Measurements from ENCODE around the gene HRAS. TPM values are rescaled to one million over a fixed set of nuclear protein-coding genes. Genes with fewer than 3 reads are reported as not detected.
A peak's percentile ranks its signal among the peaks of the same experiment; 100 is the strongest.

The HRAS gene
- total RNA-seq, 1 experiment from 2014 or later: 69.0 TPM

GRCh38 chr11:506995-507726 lies 28.2 kb downstream of the HRAS start, which contains the start of gene RNH1:
TSS of gene RNH1 (minus strand) at chr11:507242. CDS start at chr11:502162, 5,080 bp downstream.
- CTCF ChIA-PET: interaction anchor here (0.8 to 1.0 kb wide), 3 partner anchors 59 to 300 kb away, joined by 3 to 4 read pairs (median 4); partner anchors contain the start of genes BET1L and RIC8A
- Mint-ChIP-seq H3K4me3 (ENCODE audit: unreplicated experiment) (peak within 1 kb of the TSS; percentile 96), H3K36me3 (ENCODE audit: insufficient read depth, unreplicated experiment) (peaks cover 45% of the 10 kb centered on the region), H3K4me1 (ENCODE audit: low read depth, unreplicated experiment) (no peaks in the 10 kb centered on the region), H3K27ac (ENCODE audit: unreplicated experiment) (peak within 1 kb of the TSS; percentile 100), H3K27me3 (ENCODE audit: insufficient read depth, unreplicated experiment) (no peaks in the 10 kb centered on the region), H3K9me3 (ENCODE audit: unreplicated experiment) (no peaks in the 10 kb centered on the region)
- BruUV-seq (replicated peaks): no TSS peak
- peak within 1 kb of the TSS; percentile 100 for H3K4me3 ChIP-seq (ENCODE audit: low read depth, low read length)
- TF ChIP-seq CTCF (IDR thresholded peaks at IDR 0.05; ENCODE audit: insufficient read depth in 1 of 2, low read depth in 1 of 2, low read length in 1 of 2, severe bottlenecking in 1 of 2, unreplicated experiment in 1 of 2): no peak
- POLR2A ChIA-PET: interaction anchor here (0.8 to 1.3 kb wide), 4 partner anchors 57 to 300 kb away, joined by 3 to 6 read pairs (median 6); partner anchors contain the start of genes BET1L, PHRF1, PTDSS2 and RIC8A
- H3K36me3 ChIP-seq (ENCODE audit: control insufficient read depth, insufficient read depth, low read length): no peaks in the 10 kb centered on the region; the same call in none of the 2 replicates
- H3K9me3 ChIP-seq: no peaks in the 10 kb centered on the region
- DNase-seq: peak; percentile 96 to 97
- intact Hi-C loops (cut with micrococcal nuclease; ENCODE audit: unreplicated experiment): loop anchor here (1.0 to 5.0 kb wide), 3 partner anchors 30 to 90 kb away; partner anchors contain the start of genes LRRC56 and PTDSS2
- H3K27me3 ChIP-seq (replicated peaks; ENCODE audit: control insufficient read depth, insufficient read depth, low read length): no peaks in the 10 kb centered on the region
- peaks cover 7% of the 10 kb centered on the region for H3K4me1 ChIP-seq

GRCh38 chr11:506238-506994 lies 29.0 kb downstream of the HRAS start:
- no peaks in the 10 kb centered on the region for H3K27me3 ChIP-seq (replicated peaks; ENCODE audit: control insufficient read depth, insufficient read depth, low read length)
- H3K9me3 ChIP-seq: no peaks in the 10 kb centered on the region
- POLR2A ChIA-PET: interaction anchor here (0.6 to 1.3 kb wide), 6 partner anchors 30 to 299 kb away, joined by 3 to 7 read pairs (median 6); partner anchors contain the start of genes BET1L, PHRF1, PTDSS2 and RIC8A
- intact Hi-C loops (cut with micrococcal nuclease; ENCODE audit: unreplicated experiment): loop anchor here (1.0 to 5.0 kb wide), 3 partner anchors 30 to 89 kb away; partner anchors contain the start of genes LRRC56 and PTDSS2
- no peaks in the 10 kb centered on the region; the same call in none of the 2 replicates for H3K36me3 ChIP-seq (ENCODE audit: control insufficient read depth, insufficient read depth, low read length)
- H3K4me3 Mint-ChIP-seq (ENCODE audit: unreplicated experiment): peak overlapping the region; percentile 96
- H3K9me3 Mint-ChIP-seq (ENCODE audit: unreplicated experiment): no peaks in the 10 kb centered on the region
- no TSS peak for BruUV-seq (replicated peaks)
- H3K4me3 ChIP-seq (ENCODE audit: low read depth, low read length): peak overlapping the region; percentile 100
- DNase-seq: peak; percentile 98 to 99
- H3K36me3 Mint-ChIP-seq (ENCODE audit: insufficient read depth, unreplicated experiment): peaks cover 48% of the 10 kb centered on the region
- no peak for TF ChIP-seq CTCF (IDR thresholded peaks at IDR 0.05; ENCODE audit: insufficient read depth in 1 of 2, low read depth in 1 of 2, low read length in 1 of 2, severe bottlenecking in 1 of 2, unreplicated experiment in 1 of 2)
- CTCF ChIA-PET: interaction anchor here (0.8 to 1.0 kb wide), 4 partner anchors 57 to 299 kb away, joined by 3 to 4 read pairs (median 4); partner anchors contain the start of genes BET1L, PTDSS2 and RIC8A
- H3K4me1 Mint-ChIP-seq (ENCODE audit: low read depth, unreplicated experiment): no peaks in the 10 kb centered on the region
- peak overlapping the region; percentile 100 for H3K27ac Mint-ChIP-seq (ENCODE audit: unreplicated experiment)
- peaks cover 7% of the 10 kb centered on the region for H3K4me1 ChIP-seq
- H3K27me3 Mint-ChIP-seq (ENCODE audit: insufficient read depth, unreplicated experiment): no peaks in the 10 kb centered on the region

DNA sequence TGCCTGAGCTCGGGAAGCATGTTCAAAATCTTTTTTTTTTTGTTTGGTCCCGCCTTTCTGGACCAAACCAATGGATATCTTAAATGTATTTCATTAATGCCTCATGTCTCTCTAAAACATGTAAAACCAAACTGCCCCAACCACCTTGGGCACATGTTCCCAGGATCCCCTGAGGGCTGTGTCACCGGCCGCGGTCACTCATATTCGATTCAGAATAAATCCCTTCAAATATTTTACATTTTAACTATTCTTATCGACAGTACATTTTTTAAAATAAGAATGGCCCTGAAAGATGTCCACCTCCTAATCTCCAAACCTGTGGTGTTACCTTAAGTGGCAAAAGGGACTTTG lies 30.4 kb downstream of the HRAS start:
- Histone ChIP-seq H3K27me3 (replicated peaks; ENCODE audit: control insufficient read depth, insufficient read depth, low read length) (no peaks in the 10 kb centered on the region), H3K4me1 (peaks cover 7% of the 10 kb centered on the region), H3K36me3 (ENCODE audit: control insufficient read depth, insufficient read depth, low read length) (peaks cover 3% of the 10 kb centered on the region), H3K9me3 (no peaks in the 10 kb centered on the region), H3K4me3 (ENCODE audit: low read depth, low read length) (no peak overlapping the region)
- H3K9me3 Mint-ChIP-seq (ENCODE audit: unreplicated experiment): no peaks in the 10 kb centered on the region
- peak overlapping the region; percentile 96 for H3K4me3 Mint-ChIP-seq (ENCODE audit: unreplicated experiment)
- no peaks in the 10 kb centered on the region for H3K27me3 Mint-ChIP-seq (ENCODE audit: insufficient read depth, unreplicated experiment)
- intact Hi-C loops (cut with micrococcal nuclease; ENCODE audit: unreplicated experiment): loop anchor here (5.0 kb wide), 1 partner anchor 53 kb away; the partner anchor contains the start of gene PTDSS2
- H3K27ac Mint-ChIP-seq (ENCODE audit: unreplicated experiment): peak overlapping the region; percentile 100
- H3K36me3 Mint-ChIP-seq (ENCODE audit: insufficient read depth, unreplicated experiment): peaks cover 54% of the 10 kb centered on the region
- CTCF ChIA-PET: interaction anchor here (1.2 kb wide), 1 partner anchor 57 kb away, joined by 3 read pairs; no protein-coding TSS in a partner anchor
- no peaks in the 10 kb centered on the region for H3K4me1 Mint-ChIP-seq (ENCODE audit: low read depth, unreplicated experiment)
- POLR2A ChIA-PET: no interaction called here
- no peak for TF ChIP-seq CTCF (IDR thresholded peaks at IDR 0.05; ENCODE audit: insufficient read depth in 1 of 2, low read depth in 1 of 2, low read length in 1 of 2, severe bottlenecking in 1 of 2, unreplicated experiment in 1 of 2)
- BruUV-seq (replicated peaks): no TSS peak
- no peak for DNase-seq
